ENCODE measurements around the gene ARID5A.

GRCh38 chr2:96498021-96498431 lies 38.5 kb upstream of the ARID5A start:
- TF ChIP-seq POLR2A (IDR thresholded peaks at IDR 0.05; ENCODE audit: low read depth, low read length): no peak
- no peak for TF ChIP-seq POLR2AphosphoS5 (IDR thresholded peaks at IDR 0.05; ENCODE audit: low read depth, low read length)
- no peak for TF ChIP-seq POU2F2 (IDR thresholded peaks at IDR 0.05; ENCODE audit: low read depth, low read length)
- no peak for TF ChIP-seq TAF1 (IDR thresholded peaks at IDR 0.05; ENCODE audit: low read depth, low read length)
